ENCODE measurements around the gene AOAH.

DNA sequence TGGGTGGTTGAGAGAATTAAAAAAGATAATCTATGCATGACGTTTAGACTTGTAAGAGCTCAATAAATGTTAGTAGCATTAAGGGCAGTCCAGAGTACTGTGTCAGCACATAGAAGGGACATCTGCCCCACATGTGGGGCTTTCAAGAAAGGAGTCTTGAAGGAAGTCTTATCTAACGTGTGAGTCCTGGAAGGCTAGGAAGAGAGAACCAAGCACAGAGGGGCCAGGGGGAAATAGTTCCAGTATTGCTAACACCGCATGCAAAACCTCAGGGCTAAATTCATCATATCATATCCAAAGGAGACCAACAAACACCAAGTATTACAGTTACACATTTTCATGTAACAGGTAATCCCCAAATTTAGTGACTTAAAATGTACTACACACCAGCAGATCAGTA lies 122.7 kb downstream of the AOAH start:
- TF ChIP-seq, protein P1, sequence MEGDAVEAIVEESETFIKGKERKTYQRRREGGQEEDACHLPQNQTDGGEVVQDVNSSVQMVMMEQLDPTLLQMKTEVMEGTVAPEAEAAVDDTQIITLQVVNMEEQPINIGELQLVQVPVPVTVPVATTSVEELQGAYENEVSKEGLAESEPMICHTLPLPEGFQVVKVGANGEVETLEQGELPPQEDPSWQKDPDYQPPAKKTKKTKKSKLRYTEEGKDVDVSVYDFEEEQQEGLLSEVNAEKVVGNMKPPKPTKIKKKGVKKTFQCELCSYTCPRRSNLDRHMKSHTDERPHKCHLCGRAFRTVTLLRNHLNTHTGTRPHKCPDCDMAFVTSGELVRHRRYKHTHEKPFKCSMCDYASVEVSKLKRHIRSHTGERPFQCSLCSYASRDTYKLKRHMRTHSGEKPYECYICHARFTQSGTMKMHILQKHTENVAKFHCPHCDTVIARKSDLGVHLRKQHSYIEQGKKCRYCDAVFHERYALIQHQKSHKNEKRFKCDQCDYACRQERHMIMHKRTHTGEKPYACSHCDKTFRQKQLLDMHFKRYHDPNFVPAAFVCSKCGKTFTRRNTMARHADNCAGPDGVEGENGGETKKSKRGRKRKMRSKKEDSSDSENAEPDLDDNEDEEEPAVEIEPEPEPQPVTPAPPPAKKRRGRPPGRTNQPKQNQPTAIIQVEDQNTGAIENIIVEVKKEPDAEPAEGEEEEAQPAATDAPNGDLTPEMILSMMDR (conservative IDR thresholded peaks at IDR 0.05; ENCODE audit: low read length): no peak
- TF ChIP-seq EZH2phosphoT487 (IDR thresholded peaks at IDR 0.05; ENCODE audit: borderline replicate concordance): no peak

Measured in Loucy (cell line).